HG02885 (cell line): ENCODE results near the gene NHP2.

Source experiments
- ATAC-seq: cut with Tn5 transposase; IDR thresholded peaks from one replicate; pipeline ENCODE4 v1.9.1; 2021; ENCODE audit warnings: mild to moderate bottlenecking; ENCODE audit not compliant: unreplicated experiment, poor library complexity

Gene NHP2

GRCh38 chr5:178177569-178177968, 23.9 kb upstream of the NHP2 start:
- ATAC-seq: no peak

GRCh38 chr5:178176791-178177190, 23.1 kb upstream of the NHP2 start:
- no peak for ATAC-seq

- no peak for ATAC-seq
Observed at GRCh38 chr5:178174456-178174855, 20.8 kb upstream of the NHP2 start.

GRCh38 chr5:178170455-178170854, 16.8 kb upstream of the NHP2 start:
- no peak for ATAC-seq

- ATAC-seq: no peak
Observed at GRCh38 chr5:178165581-178165980, 11.9 kb upstream of the NHP2 start.

- peak; percentile 79 for ATAC-seq
Observed at GRCh38 chr5:178163772-178164735, 10.4 kb upstream of the NHP2 start.

- ATAC-seq: no peak
Observed at GRCh38 chr5:178162481-178162880, 8.8 kb upstream of the NHP2 start.

GRCh38 chr5:178160176-178160575, 6.5 kb upstream of the NHP2 start:
- no peak for ATAC-seq

GRCh38 chr5:178155065-178155464, 1.4 kb upstream of the NHP2 start:
- ATAC-seq: no peak

GRCh38 chr5:178152491-178153444, 917 bp downstream of the NHP2 start:
- ATAC-seq: no peak

GRCh38 chr5:178150977-178151734, 2.5 kb downstream of the NHP2 start:
- ATAC-seq: no peak

- no peak for ATAC-seq
Observed at GRCh38 chr5:178149199-178149932, 4.3 kb downstream of the NHP2 start.

- no peak for ATAC-seq
Observed at GRCh38 chr5:178147406-178147805, 6.3 kb downstream of the NHP2 start.

- peak; percentile 73 for ATAC-seq
Observed at GRCh38 chr5:178145965-178146820, 7.5 kb downstream of the NHP2 start.

- no peak for ATAC-seq
Observed at GRCh38 chr5:178143901-178144300, 9.8 kb downstream of the NHP2 start.

- ATAC-seq: no peak
Observed at GRCh38 chr5:178143246-178143645, 10.4 kb downstream of the NHP2 start.

- ATAC-seq: no peak
Observed at GRCh38 chr5:178142642-178143041, 11.0 kb downstream of the NHP2 start.

GRCh38 chr5:178141550-178141949, 12.1 kb downstream of the NHP2 start:
- no peak for ATAC-seq

- no peak for ATAC-seq
Observed at GRCh38 chr5:178137991-178138390, 15.7 kb downstream of the NHP2 start.
